ENCODE results near the gene MACROD2. TPM values are rescaled to one million over a fixed set of nuclear protein-coding genes. Genes with fewer than 3 reads are reported as not detected.

The MACROD2 gene
- total and polyA plus RNA-seq, 4 donors, result 0.66 to 10.5 (median 3.3) TPM

GRCh38 chr20:15594158-15594695 is 1598.9 kb downstream of the MACROD2 start:
- WGBS, result 71% methylated on average over 2 of the region's 2 CpGs
- no peak for DNase-seq (ENCODE audit: low spot score)
- H3K27ac ChIP-seq (ENCODE audit: low read depth in 1 of 2, low read length in 2 of 2), result no peak overlapping the region
- no peaks in the 10 kb centered on the region for H3K36me3 ChIP-seq (ENCODE audit: control insufficient read depth in 4 of 4, insufficient read depth in 3 of 4, low read depth in 1 of 4, low read length in 3 of 4)
- TF ChIP-seq MAX (IDR thresholded peaks at IDR 0.05) (no peak), SP1 (IDR thresholded peaks at IDR 0.05) (no peak), ATF3 (IDR thresholded peaks at IDR 0.05) (no peak), YY1 (IDR thresholded peaks at IDR 0.05) (no peak), FOXA2 (IDR thresholded peaks at IDR 0.05) (no peak), JUND (IDR thresholded peaks at IDR 0.05) (no peak)
- H3K4me3 ChIP-seq (ENCODE audit: low read depth in 1 of 3, low read length in 3 of 3), result no peak overlapping the region
- no peaks in the 10 kb centered on the region for H3K4me1 ChIP-seq (ENCODE audit: control insufficient read depth in 4 of 4, insufficient read depth in 4 of 4, low read length in 3 of 4)
- no peaks in the 10 kb centered on the region for H3K27me3 ChIP-seq (ENCODE audit: control insufficient read depth in 4 of 4, insufficient read depth in 4 of 4, low read length in 3 of 4)
- H3K9ac ChIP-seq (ENCODE audit: low read depth in 1 of 2, low read length in 2 of 2), result no peak overlapping the region
- H3K9me3 ChIP-seq (ENCODE audit: control insufficient read depth in 4 of 4, low read length in 3 of 4), result no peaks in the 10 kb centered on the region

GRCh38 chr20:15596220-15596890 is 1601.0 kb downstream of the MACROD2 start:
- no peak overlapping the region for H3K27ac ChIP-seq (ENCODE audit: low read depth in 1 of 2, low read length in 2 of 2)
- TF ChIP-seq CTCF (IDR thresholded peaks at IDR 0.05; ENCODE audit: low read depth, low read length, missing input control) (no peak), GABPA (IDR thresholded peaks at IDR 0.05 in 1 of 2, conservative IDR thresholded peaks at IDR 0.05 in 1 of 2) (no peak), JUND (IDR thresholded peaks at IDR 0.05) (no peak), RAD21 (IDR thresholded peaks at IDR 0.05) (no peak), YY1 (IDR thresholded peaks at IDR 0.05) (no peak), ATF3 (IDR thresholded peaks at IDR 0.05) (no peak), NR2F2 (IDR thresholded peaks at IDR 0.05) (no peak), MAX (IDR thresholded peaks at IDR 0.05) (no peak), ZBTB33 (IDR thresholded peaks at IDR 0.05) (no peak), HNF4G (IDR thresholded peaks at IDR 0.05) (no peak), SP1 (IDR thresholded peaks at IDR 0.05) (no peak), RXRA (IDR thresholded peaks at IDR 0.05) (no peak), EGR1 (IDR thresholded peaks at IDR 0.05; ENCODE audit: low read depth in 2 of 2) (no peak)

More at GRCh38 chr20:15596220-15596890, 1601.0 kb downstream of the MACROD2 start:
- Histone ChIP-seq H3K9me3 (ENCODE audit: control insufficient read depth in 4 of 4, low read length in 3 of 4) (no peaks in the 10 kb centered on the region), H3K4me1 (ENCODE audit: control insufficient read depth in 4 of 4, insufficient read depth in 4 of 4, low read length in 3 of 4) (no peaks in the 10 kb centered on the region), H3K4me3 (ENCODE audit: low read depth in 1 of 3, low read length in 3 of 3) (no peak overlapping the region), H3K9ac (ENCODE audit: low read depth in 1 of 2, low read length in 2 of 2) (no peak overlapping the region), H3K36me3 (ENCODE audit: control insufficient read depth in 4 of 4, insufficient read depth in 3 of 4, low read depth in 1 of 4, low read length in 3 of 4) (no peaks in the 10 kb centered on the region), H3K27me3 (ENCODE audit: control insufficient read depth in 4 of 4, insufficient read depth in 4 of 4, low read length in 3 of 4) (no peaks in the 10 kb centered on the region)
- 87% methylated on average over 3 of the region's 3 CpGs for WGBS
- DNase-seq (ENCODE audit: low spot score), result no peak

All from liver (tissue), 9 donors.